ENCODE measurements around the gene FAM171A2. TPM values are rescaled to one million over a fixed set of nuclear protein-coding genes. Genes with fewer than 3 reads are reported as not detected.

Gene FAM171A2
- total RNA-seq, 2 donors from 2014 or later = 2.4 to 3.3 TPM

DNA sequence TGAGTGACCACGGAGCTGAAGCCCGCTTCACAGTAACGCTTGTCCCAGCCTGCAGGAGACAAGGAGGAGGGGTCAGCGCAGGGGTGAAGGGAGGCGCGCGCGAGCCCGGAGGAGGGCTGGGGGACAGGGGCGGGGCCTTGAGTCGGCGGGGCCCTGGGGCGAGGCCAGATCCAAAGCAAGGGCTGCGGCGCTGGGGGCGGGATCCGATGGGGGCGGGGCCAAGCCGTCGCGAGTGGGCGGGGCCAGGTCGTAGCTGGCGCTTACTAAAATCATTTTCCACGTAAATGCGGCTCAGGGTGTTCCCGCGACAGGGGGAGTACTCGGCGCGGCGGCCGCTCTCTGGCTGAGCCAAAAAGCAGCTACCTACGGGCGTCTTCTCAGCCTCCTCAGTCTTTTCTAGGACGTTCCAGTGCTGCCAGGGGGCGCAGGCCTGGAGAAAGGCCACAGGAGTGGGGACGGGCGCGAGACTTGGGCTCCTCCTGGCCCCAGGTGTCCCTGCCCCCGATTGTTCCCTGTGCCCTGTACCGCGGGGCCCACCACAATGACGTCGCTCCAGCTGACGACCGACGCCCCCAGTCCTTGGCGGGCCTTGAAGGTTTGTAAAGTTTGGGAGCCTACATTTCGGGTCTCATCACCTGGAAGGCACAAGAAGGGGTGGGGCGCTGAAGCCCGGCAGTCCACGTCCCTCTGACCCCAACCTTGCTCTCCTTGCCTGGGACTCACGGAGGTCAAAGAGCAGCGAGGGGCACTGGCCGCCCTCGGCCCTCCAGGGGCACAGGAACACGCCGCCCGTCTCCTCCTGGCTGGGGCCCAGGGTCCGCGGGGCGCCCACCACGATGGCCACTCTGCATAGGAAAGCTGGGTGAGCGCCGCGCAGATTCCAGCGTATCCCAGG lies 21.9 kb upstream of the FAM171A2 start:
- H3K36me3 ChIP-seq = no peaks in the 10 kb centered on the region
- peak; percentile 75 for DNase-seq (ENCODE audit: low spot score)
- peaks cover 0 to 21% of the 10 kb centered on the region in 2 donors for H3K4me1 ChIP-seq
- no peak overlapping the region for H3K27ac ChIP-seq
- H3K9me3 ChIP-seq = no peaks in the 10 kb centered on the region
- H3K27me3 ChIP-seq = no peaks in the 10 kb centered on the region
- peak overlapping the region; percentile 47 to 57 for H3K4me3 ChIP-seq
- TF ChIP-seq, protein P1, sequence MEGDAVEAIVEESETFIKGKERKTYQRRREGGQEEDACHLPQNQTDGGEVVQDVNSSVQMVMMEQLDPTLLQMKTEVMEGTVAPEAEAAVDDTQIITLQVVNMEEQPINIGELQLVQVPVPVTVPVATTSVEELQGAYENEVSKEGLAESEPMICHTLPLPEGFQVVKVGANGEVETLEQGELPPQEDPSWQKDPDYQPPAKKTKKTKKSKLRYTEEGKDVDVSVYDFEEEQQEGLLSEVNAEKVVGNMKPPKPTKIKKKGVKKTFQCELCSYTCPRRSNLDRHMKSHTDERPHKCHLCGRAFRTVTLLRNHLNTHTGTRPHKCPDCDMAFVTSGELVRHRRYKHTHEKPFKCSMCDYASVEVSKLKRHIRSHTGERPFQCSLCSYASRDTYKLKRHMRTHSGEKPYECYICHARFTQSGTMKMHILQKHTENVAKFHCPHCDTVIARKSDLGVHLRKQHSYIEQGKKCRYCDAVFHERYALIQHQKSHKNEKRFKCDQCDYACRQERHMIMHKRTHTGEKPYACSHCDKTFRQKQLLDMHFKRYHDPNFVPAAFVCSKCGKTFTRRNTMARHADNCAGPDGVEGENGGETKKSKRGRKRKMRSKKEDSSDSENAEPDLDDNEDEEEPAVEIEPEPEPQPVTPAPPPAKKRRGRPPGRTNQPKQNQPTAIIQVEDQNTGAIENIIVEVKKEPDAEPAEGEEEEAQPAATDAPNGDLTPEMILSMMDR (IDR thresholded peaks at IDR 0.05) = peak in 1 of 2 donors; percentile 20

- DNase-seq (ENCODE audit: low spot score) = no peak
- no peaks in the 10 kb centered on the region for H3K27me3 ChIP-seq
- H3K9me3 ChIP-seq = no peaks in the 10 kb centered on the region
- TF ChIP-seq, protein P1 (IDR thresholded peaks at IDR 0.05) = no peak
- H3K27ac ChIP-seq = no peak overlapping the region
- H3K36me3 ChIP-seq = no peaks in the 10 kb centered on the region
- peaks cover 0 to 21% of the 10 kb centered on the region in 2 donors for H3K4me1 ChIP-seq
- peak overlapping the region; percentile 47 to 57 for H3K4me3 ChIP-seq
Measured at GRCh38 chr17:44384823-44385286, 21.2 kb upstream of the FAM171A2 start.

GRCh38 chr17:44384281-44384822 lies 20.7 kb upstream of the FAM171A2 start:
- Histone ChIP-seq H3K4me1 (peaks cover 0 to 21% of the 10 kb centered on the region in 2 donors), H3K4me3 (peak overlapping the region in 1 of 2 donors; percentile 57), H3K27ac (no peak overlapping the region), H3K36me3 (no peaks in the 10 kb centered on the region), H3K27me3 (no peaks in the 10 kb centered on the region), H3K9me3 (no peaks in the 10 kb centered on the region)
- TF ChIP-seq, protein P1 (IDR thresholded peaks at IDR 0.05) = no peak
- DNase-seq (ENCODE audit: low spot score) = no peak

DNA sequence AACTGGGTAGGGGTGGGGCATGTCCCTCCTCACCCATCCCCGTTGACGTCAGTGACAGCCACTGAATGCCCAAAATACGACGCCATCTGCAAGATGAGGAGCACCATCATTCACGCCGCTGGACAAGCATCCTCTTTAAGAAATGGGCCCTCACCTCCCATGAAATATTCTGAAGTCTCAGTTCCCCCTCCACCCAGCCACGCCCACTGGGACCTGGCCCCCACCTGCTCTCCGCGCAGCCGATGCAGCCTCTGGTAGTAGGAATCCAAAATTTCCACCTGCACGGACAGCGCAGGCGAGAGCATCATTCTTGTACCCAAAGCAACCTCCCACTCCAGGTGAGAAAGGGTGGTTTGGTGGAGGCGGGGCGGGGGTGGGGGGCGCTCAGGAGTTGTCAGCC lies 20.2 kb upstream of the FAM171A2 start:
- DNase-seq (ENCODE audit: low spot score) = no peak
- no peaks in the 10 kb centered on the region for H3K27me3 ChIP-seq
- H3K27ac ChIP-seq = no peak overlapping the region
- H3K36me3 ChIP-seq = no peaks in the 10 kb centered on the region
- no peaks in the 10 kb centered on the region for H3K9me3 ChIP-seq
- H3K4me3 ChIP-seq = no peak overlapping the region
- TF ChIP-seq, protein P1 (IDR thresholded peaks at IDR 0.05) = no peak
- peaks cover 0 to 21% of the 10 kb centered on the region in 2 donors for H3K4me1 ChIP-seq

DNA sequence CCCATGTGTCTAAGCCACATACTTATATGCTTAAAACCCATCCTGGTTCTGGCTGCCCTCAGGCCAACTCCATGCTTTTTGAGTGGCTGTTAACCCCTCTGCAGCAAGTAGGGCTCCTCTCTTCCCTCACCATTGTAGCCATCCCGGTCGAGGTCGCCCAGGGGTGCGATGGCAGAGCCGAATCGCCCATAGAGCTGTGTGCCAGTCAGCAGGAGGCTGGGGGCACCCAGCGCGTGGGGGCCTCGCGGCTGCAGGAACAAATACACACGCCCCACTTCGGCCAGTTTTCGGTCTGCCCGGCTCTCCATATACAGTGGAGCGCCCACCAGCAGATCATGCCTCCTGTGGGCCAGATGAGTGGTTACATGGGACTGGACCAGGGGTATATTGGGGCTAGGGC lies 19.7 kb upstream of the FAM171A2 start:
- DNase-seq (ENCODE audit: low spot score) = no peak
- Histone ChIP-seq H3K36me3 (no peaks in the 10 kb centered on the region), H3K9me3 (no peaks in the 10 kb centered on the region), H3K27me3 (no peaks in the 10 kb centered on the region), H3K27ac (no peak overlapping the region), H3K4me1 (peaks cover 0 to 21% of the 10 kb centered on the region in 2 donors), H3K4me3 (no peak overlapping the region)
- TF ChIP-seq, protein P1 (IDR thresholded peaks at IDR 0.05) = no peak

All from right atrium auricular region (tissue), 2 donors.